MV-4-11 (cell line): Measurements from ENCODE around the gene PAX5.
A peak's percentile ranks its signal among the peaks of the same experiment; 100 is the strongest.
"Not testable (repeated sequence)": the region's sequence is repeated elsewhere in the genome, so short reads cannot be mapped to it uniquely, and the experiment has no call there.

ENCODE experiments used
- DNase-seq: peaks from one replicate; lab custom pipeline; 2025; lab: John Stamatoyannopoulos, UW

PAX5 gene

GRCh38 chr9:37033682-37034304 lies at the start of gene PAX5:
Gene PAX5, minus strand, starts transcription at chr9:37034268. Its CDS starts 237 bp downstream, at chr9:37034031.
- no peak for DNase-seq

GRCh38 chr9:37083654-37084053 lies 49.6 kb upstream of the PAX5 start:
- DNase-seq: no peak

- DNase-seq: no peak
These were observed 48.2 kb upstream of the PAX5 start for GRCh38 chr9:37082214-37082765.

GRCh38 chr9:37081507-37081906 lies 47.4 kb upstream of the PAX5 start:
- not testable (repeated sequence) for DNase-seq

- DNase-seq: not testable (repeated sequence)
These were observed 46.1 kb upstream of the PAX5 start for GRCh38 chr9:37080165-37080628.

- peak; percentile 93 for DNase-seq
These were observed 45.5 kb upstream of the PAX5 start for GRCh38 chr9:37079370-37080164.

- not testable (repeated sequence) for DNase-seq
These were observed 40.7 kb upstream of the PAX5 start for GRCh38 chr9:37074790-37075189.

- no peak for DNase-seq
These were observed 32.2 kb upstream of the PAX5 start for GRCh38 chr9:37066139-37066725.

GRCh38 chr9:37062336-37062735 lies 28.3 kb upstream of the PAX5 start:
- peak; percentile 8 for DNase-seq

GRCh38 chr9:37061768-37062167 lies 27.7 kb upstream of the PAX5 start:
- DNase-seq: no peak

- DNase-seq: no peak
These were observed 26.8 kb upstream of the PAX5 start for GRCh38 chr9:37060833-37061232.

GRCh38 chr9:37056046-37056920 lies 22.2 kb upstream of the PAX5 start:
- no peak for DNase-seq

GRCh38 chr9:37054363-37054720 lies 20.3 kb upstream of the PAX5 start:
- not testable (repeated sequence) for DNase-seq

GRCh38 chr9:37053684-37054362 lies 19.8 kb upstream of the PAX5 start:
- DNase-seq: no peak

- no peak for DNase-seq
These were observed 12.6 kb upstream of the PAX5 start for GRCh38 chr9:37046683-37047082.

GRCh38 chr9:37042421-37042820 lies 8.4 kb upstream of the PAX5 start:
- DNase-seq: no peak

- no peak for DNase-seq
These were observed 6.5 kb upstream of the PAX5 start for GRCh38 chr9:37040508-37041127.

GRCh38 chr9:37038943-37039464 lies 4.9 kb upstream of the PAX5 start:
- DNase-seq: no peak

- no peak for DNase-seq
These were observed 4.4 kb upstream of the PAX5 start for GRCh38 chr9:37038302-37038942.
